Measurements from ENCODE around the gene KNTC1.
A peak's percentile ranks its signal among the peaks of the same experiment; 100 is the strongest.

Gene KNTC1

DNA sequence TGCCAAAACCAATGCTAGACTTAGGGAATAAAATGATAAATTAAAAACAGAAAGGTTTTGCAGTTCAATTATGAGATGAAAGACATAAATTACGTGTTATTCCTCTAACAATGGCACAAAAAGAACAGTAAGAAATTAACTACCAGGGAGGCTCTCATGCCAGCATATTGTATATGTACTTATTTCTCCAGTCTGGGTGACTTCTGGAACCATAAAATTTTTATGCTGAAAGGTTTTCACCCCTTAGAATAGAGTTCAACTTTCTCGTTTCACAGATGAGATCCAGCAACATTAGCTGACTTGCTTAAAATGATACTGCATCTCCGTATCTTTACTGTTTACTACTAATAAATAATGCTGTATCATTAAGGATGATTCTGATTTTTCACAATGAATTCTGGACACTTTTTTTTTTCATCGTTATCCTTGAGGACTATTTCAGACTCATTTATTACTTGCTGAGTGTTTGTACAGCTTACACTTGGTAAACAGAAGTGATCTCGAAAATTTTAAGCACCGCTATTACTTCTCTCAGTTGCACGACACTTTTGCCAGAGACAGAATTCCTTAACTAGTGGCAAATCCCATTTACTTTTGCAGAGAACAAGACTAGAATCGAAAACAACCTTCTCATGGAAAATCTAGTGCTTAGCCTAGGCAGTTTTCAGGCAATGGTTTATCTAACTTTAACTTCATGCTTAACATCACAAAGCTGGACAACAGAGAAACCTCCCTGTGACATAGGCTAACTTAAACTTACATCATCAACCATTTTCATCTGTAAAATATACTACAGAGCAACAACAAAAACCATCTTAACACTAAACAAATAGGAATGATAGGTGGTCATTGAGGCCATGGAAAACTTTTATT lies 3.0 kb upstream of the KNTC1 start:
- peak; percentile 14 for DNase-seq (ENCODE audit: low read depth)
- no peak for TF ChIP-seq CTCF (conservative IDR thresholded peaks at IDR 0.05; ENCODE audit: low read length)
- peak overlapping the region; percentile 74 for H3K4me3 ChIP-seq (ENCODE audit: low read length)

DNA sequence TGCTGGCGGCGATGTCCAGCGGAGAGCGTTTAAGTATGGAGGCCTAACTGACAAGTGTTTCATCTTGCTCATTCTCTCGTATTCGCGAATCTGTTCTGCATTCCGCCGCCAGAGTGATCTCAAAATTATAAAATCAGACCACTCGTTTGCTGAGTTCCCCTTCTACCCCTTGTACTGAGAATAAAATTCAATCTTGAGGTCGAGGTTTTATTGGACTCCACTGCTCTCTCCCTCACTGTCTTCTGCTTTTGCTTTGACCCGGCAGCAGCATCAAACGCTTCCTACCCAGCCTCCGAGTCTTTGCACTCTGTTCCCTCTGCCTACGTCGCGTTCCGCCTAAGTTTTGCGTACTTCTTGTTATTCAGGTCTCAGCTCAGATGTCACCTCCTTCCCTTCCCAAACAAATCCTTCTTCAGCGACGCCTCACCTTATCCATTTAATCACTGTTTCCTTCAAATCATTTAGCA lies 462 bp downstream of the KNTC1 start:
- no peak for TF ChIP-seq CTCF (conservative IDR thresholded peaks at IDR 0.05; ENCODE audit: low read length)
- H3K4me3 ChIP-seq (ENCODE audit: low read length), result peak overlapping the region; percentile 92
- DNase-seq (ENCODE audit: low read depth), result no peak

- no peak for DNase-seq (ENCODE audit: low read depth)
- TF ChIP-seq CTCF (conservative IDR thresholded peaks at IDR 0.05; ENCODE audit: low read length), result no peak
- no peak overlapping the region; the same call in 1 of the 2 replicates for H3K4me3 ChIP-seq (ENCODE audit: low read length)
These were observed 1.5 kb downstream of the KNTC1 start for GRCh38 chr12:122528582-122528981.

GRCh38 chr12:122528992-122529391 lies 1.9 kb downstream of the KNTC1 start:
- H3K4me3 ChIP-seq (ENCODE audit: low read length), result no peak overlapping the region
- DNase-seq (ENCODE audit: low read depth), result no peak
- TF ChIP-seq CTCF (conservative IDR thresholded peaks at IDR 0.05; ENCODE audit: low read length), result no peak

DNA sequence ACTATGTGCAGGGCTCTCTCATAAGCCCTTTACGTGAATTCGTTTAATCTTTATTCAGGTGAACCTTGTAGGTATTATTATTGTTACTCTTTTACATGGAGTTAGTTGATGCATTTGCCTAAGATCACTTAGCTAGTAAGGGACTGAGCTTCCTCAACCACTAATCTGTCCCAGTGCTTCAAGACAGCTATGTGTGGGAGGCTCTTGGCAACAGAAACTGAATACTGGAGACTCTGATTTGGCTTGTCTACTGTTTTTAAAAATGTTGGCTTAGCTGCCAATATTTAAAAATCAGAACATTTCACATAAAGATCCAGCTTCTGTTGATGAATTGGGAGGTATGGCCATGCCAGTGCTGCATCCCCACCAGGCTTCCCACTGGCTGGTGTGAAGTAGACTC lies 6.8 kb downstream of the KNTC1 start:
- no peak for TF ChIP-seq CTCF (conservative IDR thresholded peaks at IDR 0.05; ENCODE audit: low read length)
- H3K4me3 ChIP-seq (ENCODE audit: low read length), result no peak overlapping the region
- no peak for DNase-seq (ENCODE audit: low read depth)

GRCh38 chr12:122537021-122537420 lies 10.0 kb downstream of the KNTC1 start:
- no peak for DNase-seq (ENCODE audit: low read depth)
- TF ChIP-seq CTCF (conservative IDR thresholded peaks at IDR 0.05; ENCODE audit: low read length), result no peak
- no peak overlapping the region for H3K4me3 ChIP-seq (ENCODE audit: low read length)

DNA sequence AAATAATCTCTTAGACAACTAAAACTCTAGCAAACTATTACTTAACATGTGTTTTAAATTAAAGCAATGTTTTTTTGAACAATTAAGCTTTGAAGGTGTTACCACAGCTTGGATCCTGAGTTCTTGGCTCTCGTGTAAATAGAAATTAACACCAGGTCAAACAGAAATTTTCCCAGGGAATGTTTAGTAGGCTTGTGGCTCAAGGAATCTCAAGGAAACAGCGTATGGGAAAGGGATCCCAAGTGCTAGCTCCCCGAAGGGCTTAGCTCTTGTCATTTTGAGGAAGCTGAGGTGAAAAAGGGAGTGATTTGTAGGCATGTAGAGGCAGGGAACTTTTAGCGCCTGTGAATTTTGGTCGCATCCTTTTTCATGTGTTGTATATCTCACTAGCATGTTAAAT lies 11.4 kb downstream of the KNTC1 start:
- H3K4me3 ChIP-seq (ENCODE audit: low read length), result no peak overlapping the region
- no peak for TF ChIP-seq CTCF (conservative IDR thresholded peaks at IDR 0.05; ENCODE audit: low read length)
- DNase-seq (ENCODE audit: low read depth), result no peak
